ENCODE results near the gene GFRA4. TPM values are rescaled to one million over a fixed set of nuclear protein-coding genes. Genes with fewer than 3 reads are reported as not detected.

Gene GFRA4
- total RNA-seq, 4 donors from 2014 or later, result not detected

GRCh38 chr20:3663858-3664257, 659 bp upstream of the GFRA4 start:
- in situ Hi-C loops (cut with MboI; ENCODE audit: low sequenced_read_pairs in 4 of 4) (loop anchor here in 1 of 4 donors (10.0 kb wide), 1 partner anchor 51 kb away; the partner anchor contains the start of gene SIGLEC1), intact Hi-C loops (cut with DNase I; ENCODE audit: low total_unique reads) (no loop called here)
- Histone ChIP-seq H3K9me3 (no peaks in the 10 kb centered on the region), H3K27ac (no peak overlapping the region), H3K4me3 (no peak overlapping the region), H3K36me3 (no peaks in the 10 kb centered on the region), H3K27me3 (peaks cover 15 to 23% (median 19%) of the 10 kb centered on the region in 3 donors), H3K4me1 (no peaks in the 10 kb centered on the region)
- TF ChIP-seq POLR2A (IDR thresholded peaks at IDR 0.05) (no peak), CTCF (IDR thresholded peaks at IDR 0.05 in 4 of 5, conservative IDR thresholded peaks at IDR 0.05 in 1 of 5) (no peak)
- DNase-seq (no peak), ATAC-seq (no peak)

GRCh38 chr20:3661814-3662665, 1.2 kb downstream of the GFRA4 start:
- Histone ChIP-seq H3K4me3 (no peak overlapping the region), H3K27ac (no peak overlapping the region), H3K27me3 (peaks cover 15 to 23% (median 19%) of the 10 kb centered on the region in 3 donors), H3K36me3 (no peaks in the 10 kb centered on the region), H3K4me1 (no peaks in the 10 kb centered on the region), H3K9me3 (no peaks in the 10 kb centered on the region)
- ATAC-seq (no peak), DNase-seq (no peak)
- TF ChIP-seq POLR2A (IDR thresholded peaks at IDR 0.05) (no peak), CTCF (IDR thresholded peaks at IDR 0.05 in 4 of 5, conservative IDR thresholded peaks at IDR 0.05 in 1 of 5) (no peak)
- in situ Hi-C loops (cut with MboI; ENCODE audit: low sequenced_read_pairs in 4 of 4), result loop anchor here in 1 of 4 donors (10.0 kb wide), 1 partner anchor 53 kb away; the partner anchor contains the start of gene SIGLEC1
- intact Hi-C loops (cut with DNase I; ENCODE audit: low total_unique reads), result no loop called here

- TF ChIP-seq CTCF (IDR thresholded peaks at IDR 0.05 in 4 of 5, conservative IDR thresholded peaks at IDR 0.05 in 1 of 5) (no peak), POLR2A (IDR thresholded peaks at IDR 0.05) (no peak)
- H3K4me1 ChIP-seq, result no peaks in the 10 kb centered on the region
- H3K27me3 ChIP-seq, result peaks cover 15 to 23% (median 19%) of the 10 kb centered on the region in 3 donors
- intact Hi-C loops (cut with DNase I; ENCODE audit: low total_unique reads) (no loop called here), in situ Hi-C loops (cut with MboI; ENCODE audit: low sequenced_read_pairs in 4 of 4) (loop anchor here in 1 of 4 donors (10.0 kb wide), 1 partner anchor 54 kb away; the partner anchor contains the start of gene SIGLEC1)
- H3K4me3 ChIP-seq, result no peak overlapping the region
- ATAC-seq (no peak), DNase-seq (no peak)
- H3K9me3 ChIP-seq, result no peaks in the 10 kb centered on the region
- H3K36me3 ChIP-seq, result no peaks in the 10 kb centered on the region
- H3K27ac ChIP-seq, result no peak overlapping the region
Measured at GRCh38 chr20:3661060-3661813, 2.0 kb downstream of the GFRA4 start.

- ATAC-seq, result no peak
- Histone ChIP-seq H3K4me3 (no peak overlapping the region), H3K27ac (no peak overlapping the region), H3K9me3 (no peaks in the 10 kb centered on the region), H3K4me1 (no peaks in the 10 kb centered on the region), H3K27me3 (peaks cover 15 to 23% (median 19%) of the 10 kb centered on the region in 3 donors), H3K36me3 (no peaks in the 10 kb centered on the region)
- in situ Hi-C loops (cut with MboI; ENCODE audit: low sequenced_read_pairs in 4 of 4), result loop anchor here in 1 of 4 donors (10.0 kb wide), 1 partner anchor 54 kb away; the partner anchor contains the start of gene SIGLEC1
- intact Hi-C loops (cut with DNase I; ENCODE audit: low total_unique reads), result no loop called here
- TF ChIP-seq CTCF (IDR thresholded peaks at IDR 0.05 in 4 of 5, conservative IDR thresholded peaks at IDR 0.05 in 1 of 5) (no peak), POLR2A (IDR thresholded peaks at IDR 0.05) (no peak)
- DNase-seq, result no peak
Measured at GRCh38 chr20:3660262-3661059, 2.7 kb downstream of the GFRA4 start.
